Breast epithelium (tissue), 4 donors: Measurements from ENCODE around the gene C19orf33. TPM values are rescaled to one million over a fixed set of nuclear protein-coding genes. Genes with fewer than 3 reads are reported as not detected.
A peak's percentile ranks its signal among the peaks of the same experiment; 100 is the strongest.
"Not testable (repeated sequence)": the region's sequence is repeated elsewhere in the genome, so short reads cannot be mapped to it uniquely, and the experiment has no call there.

ENCODE experiments used
- DNase-seq, 2 donors: peaks; one replicate each; pipeline ENCODE4 v3.0.0-alpha.2; 2019; ENCODE audit warnings: low spot score in 2 of 2
- H3K27ac ChIP-seq, 2 donors: fragments of 200-600 bp; sonication (generic) in 1 of 2; one replicate each; pipeline ENCODE4 v1.5.1; 2016 to 2019; ENCODE audit warnings: mild to moderate bottlenecking in 1 of 2
- H3K27me3 ChIP-seq, 2 donors: fragments of 200-600 bp; sonication (generic) in 1 of 2; one replicate each; pipeline versions ENCODE4 v1.5.1 to v1.6.0; 2017 to 2019; ENCODE audit warnings: control low read depth in 1 of 2, mild to moderate bottlenecking in 1 of 2
- H3K36me3 ChIP-seq: fragments of 200-600 bp; one replicate; pipeline ENCODE4 v1.5.1; 2019
- H3K4me1 ChIP-seq, 2 donors: fragments of 200-600 bp; sonication (generic); one replicate each; pipeline ENCODE4 v1.5.1; 2016 to 2019; ENCODE audit warnings: control low read depth in 1 of 2
- H3K4me3 ChIP-seq, 3 donors: fragments of 200-600 bp; sonication (generic); 1 replicate in 2 of 3; 2 replicates in 1 of 3; pipeline ENCODE4 v1.5.1; 2016 to 2019; ENCODE audit warnings: mild to moderate bottlenecking in 3 of 3, moderate library complexity in 2 of 3
- H3K9me3 ChIP-seq, 2 donors: fragments of 200-600 bp; sonication (generic) in 1 of 2; one replicate each; pipeline ENCODE4 v1.5.1; 2016 to 2019; ENCODE audit warnings: control low read depth in 1 of 2
- CTCF ChIP-seq, 3 donors: fragments of 450-650 bp; IDR thresholded peaks; one replicate each; pipeline ENCODE4 v1.5.1; 2016 to 2017; ENCODE audit warnings: antibody characterized with exemption in 3 of 3, mild to moderate bottlenecking in 3 of 3, moderate library complexity in 3 of 3
- POLR2A ChIP-seq: fragments of 450-650 bp; IDR thresholded peaks from one replicate; pipeline ENCODE4 v1.6.1; 2016; ENCODE audit warnings: antibody characterized with exemption, mild to moderate bottlenecking, moderate library complexity
- POLR2AphosphoS5 ChIP-seq, 3 donors: sonication (generic); formaldehyde crosslinking; IDR thresholded peaks; one replicate each; pipeline ENCODE4 v1.6.1; 2017; ENCODE audit warnings: antibody characterized with exemption in 3 of 3
- intact Hi-C: fragments of 100-400 bp; cut with DNase I; formaldehyde crosslinking; loops from one replicate; pipeline ENCODE4 v1.15.1; 2023; ENCODE audit warnings: low total_unique reads
- total RNA-seq, 3 donors: library from RNA; depleted of rRNA; stranded (reverse); fragments of >200 nt; gene quantifications; one replicate each; pipeline ENCODE4 v1.1.0, GENCODE V29; 2016

C19orf33 gene
- total RNA-seq, 3 donors from 2014 or later = 3.5 to 19.3 (median 13.1) TPM

- Histone ChIP-seq H3K4me1 (no peaks in the 10 kb centered on the region), H3K27me3 (no peaks in the 10 kb centered on the region), H3K27ac (peak overlapping the region; percentile 97 to 100), H3K9me3 (no peaks in the 10 kb centered on the region), H3K36me3 (no peaks in the 10 kb centered on the region), H3K4me3 (peak overlapping the region; percentile 76 to 78 (median 76))
- peak; percentile 94 to 95 for DNase-seq
- TF ChIP-seq POLR2AphosphoS5 (IDR thresholded peaks at IDR 0.05) (peak in 2 of 3 donors; percentile 18 to 75), POLR2A (peak; percentile 40), CTCF (IDR thresholded peaks at IDR 0.05) (no peak)
- intact Hi-C loops = loop anchor here (10.0 kb wide), 1 partner anchor 91 kb away; no protein-coding TSS in a partner anchor
Observed at GRCh38 chr19:38335949-38336637, 32.0 kb downstream of the C19orf33 start.

GRCh38 chr19:38336638-38337359 is 32.7 kb downstream of the C19orf33 start:
- Histone ChIP-seq H3K27ac (peak overlapping the region; percentile 97 to 100), H3K9me3 (no peaks in the 10 kb centered on the region), H3K4me3 (peak overlapping the region; percentile 76 to 78 (median 76)), H3K4me1 (no peaks in the 10 kb centered on the region), H3K36me3 (no peaks in the 10 kb centered on the region), H3K27me3 (no peaks in the 10 kb centered on the region)
- intact Hi-C loops = loop anchor here (10.0 kb wide), 1 partner anchor 92 kb away; no protein-coding TSS in a partner anchor
- no peak for TF ChIP-seq CTCF (IDR thresholded peaks at IDR 0.05)
- no peak for TF ChIP-seq POLR2A
- peak; percentile 95 to 97 for DNase-seq

GRCh38 chr19:38337360-38337653 is 33.3 kb downstream of the C19orf33 start:
- H3K4me1 ChIP-seq = no peaks in the 10 kb centered on the region
- TF ChIP-seq POLR2AphosphoS5 (IDR thresholded peaks at IDR 0.05) = no peak
- no peak for TF ChIP-seq CTCF (IDR thresholded peaks at IDR 0.05)
- no peak for TF ChIP-seq POLR2A
- no peaks in the 10 kb centered on the region for H3K27me3 ChIP-seq
- no peaks in the 10 kb centered on the region for H3K9me3 ChIP-seq
- peak overlapping the region; percentile 97 to 100 for H3K27ac ChIP-seq
- H3K36me3 ChIP-seq = no peaks in the 10 kb centered on the region
- H3K4me3 ChIP-seq = peak overlapping the region; percentile 76 to 78 (median 76)
- intact Hi-C loops = loop anchor here (10.0 kb wide), 1 partner anchor 93 kb away; no protein-coding TSS in a partner anchor
- DNase-seq = no peak

- not testable (repeated sequence) for H3K4me1 ChIP-seq, H3K4me3 ChIP-seq, H3K36me3 ChIP-seq, DNase-seq, H3K9me3 ChIP-seq, H3K27ac ChIP-seq, H3K27me3 ChIP-seq
- intact Hi-C loops = loop anchor here (10.0 kb wide), 1 partner anchor 94 kb away; no protein-coding TSS in a partner anchor
Observed at GRCh38 chr19:38339011-38339410, 35.0 kb downstream of the C19orf33 start.

GRCh38 chr19:38340927-38341326 is 36.9 kb downstream of the C19orf33 start:
- H3K4me1 ChIP-seq = no peaks in the 10 kb centered on the region
- H3K4me3 ChIP-seq = no peak overlapping the region
- DNase-seq = no peak
- intact Hi-C loops = loop anchor here (10.0 kb wide), 1 partner anchor 566 kb away; the partner anchor contains the start of gene ZNF573
- TF ChIP-seq CTCF (IDR thresholded peaks at IDR 0.05) (no peak), POLR2AphosphoS5 (IDR thresholded peaks at IDR 0.05) (no peak), POLR2A (no peak)
- H3K27ac ChIP-seq = no peak overlapping the region
- no peaks in the 10 kb centered on the region for H3K36me3 ChIP-seq
- no peaks in the 10 kb centered on the region for H3K27me3 ChIP-seq
- no peaks in the 10 kb centered on the region for H3K9me3 ChIP-seq
